Measurements from ENCODE around the gene RGMB.

RGMB gene

GRCh38 chr5:98785244-98785643 lies 11.8 kb downstream of the RGMB start:
- no peak for DNase-seq (ENCODE audit: low read depth in 2 of 2)

DNA sequence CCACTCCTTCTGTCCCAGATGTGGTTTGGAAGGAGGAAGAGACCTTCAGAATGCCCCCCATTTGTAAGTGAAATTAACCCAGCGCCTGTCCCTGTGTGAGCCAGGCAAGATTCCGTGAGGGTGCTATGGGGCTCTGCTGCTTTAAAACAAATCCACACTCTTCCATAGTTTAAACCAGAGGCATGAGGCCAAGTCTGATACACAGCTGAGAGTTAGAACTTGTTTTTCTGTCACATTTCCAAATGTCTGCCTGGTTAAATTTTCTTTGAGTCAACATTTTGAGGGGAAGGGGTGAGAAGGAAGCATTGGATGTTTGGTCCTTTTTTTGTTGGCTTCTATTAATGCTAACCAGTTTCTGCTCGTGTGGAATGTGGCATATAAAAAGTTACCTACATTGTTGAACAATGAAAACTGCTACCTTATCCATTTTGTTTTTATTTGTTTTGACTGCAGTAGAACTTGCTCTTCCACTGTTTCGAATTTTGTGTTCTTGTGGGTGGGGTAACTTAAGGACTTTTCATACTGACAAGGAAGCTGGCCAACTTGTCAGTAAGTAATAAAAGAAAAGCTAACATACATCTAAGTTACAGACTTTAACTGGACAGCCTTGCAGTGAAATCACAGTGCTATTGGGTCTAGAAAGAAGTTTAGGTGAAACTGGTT lies 12.9 kb downstream of the RGMB start:
- no peak for DNase-seq (ENCODE audit: low read depth in 2 of 2)

- DNase-seq (ENCODE audit: low read depth in 2 of 2) = no peak
Observed at GRCh38 chr5:98787131-98787719, 13.8 kb downstream of the RGMB start.

DNA sequence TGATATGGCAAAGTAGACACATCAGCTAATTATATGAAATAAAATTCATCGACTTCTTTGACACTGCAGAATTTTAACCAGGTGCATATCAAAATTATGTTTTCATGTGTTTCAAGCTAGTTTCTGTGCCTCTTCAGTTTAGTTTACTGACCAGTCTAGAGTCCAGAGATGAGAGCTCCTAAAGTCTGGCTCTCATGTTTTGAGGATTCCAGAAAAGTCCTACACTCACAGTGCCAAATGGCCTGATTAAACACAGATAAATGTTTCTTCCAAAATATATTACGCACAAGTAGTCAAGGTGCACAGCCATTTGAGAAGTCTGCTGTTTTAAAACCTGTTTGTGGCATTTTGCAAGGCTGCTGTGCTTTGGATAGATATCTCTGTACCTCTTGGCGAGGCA lies 15.6 kb downstream of the RGMB start:
- DNase-seq (ENCODE audit: low read depth in 2 of 2) = no peak

DNA sequence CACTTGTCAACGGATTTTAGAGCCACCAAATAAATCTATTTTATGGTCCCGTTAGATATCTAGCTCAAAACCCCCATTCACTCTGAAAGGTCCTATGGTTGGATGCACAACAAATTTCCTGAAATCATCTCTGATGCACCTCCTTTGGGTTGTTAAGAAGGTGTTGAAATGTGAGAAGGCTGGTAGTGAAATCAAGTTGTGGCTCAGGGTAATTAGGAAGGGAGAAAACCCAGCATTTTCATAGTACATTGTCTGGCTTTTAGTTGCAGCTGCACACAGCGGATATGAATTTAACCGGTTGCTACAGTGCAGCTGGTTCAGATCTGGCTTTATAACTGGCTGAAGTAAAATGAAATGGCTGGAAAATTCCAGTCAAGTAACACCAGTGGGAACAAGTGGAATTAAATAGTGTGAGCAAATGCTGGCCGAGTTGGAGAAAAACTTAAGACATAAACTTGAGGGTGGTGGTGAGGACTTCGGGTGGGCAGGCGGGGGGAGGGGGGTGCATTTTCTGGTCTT lies 17.6 kb downstream of the RGMB start:
- DNase-seq (ENCODE audit: low read depth in 2 of 2) = no peak

DNA sequence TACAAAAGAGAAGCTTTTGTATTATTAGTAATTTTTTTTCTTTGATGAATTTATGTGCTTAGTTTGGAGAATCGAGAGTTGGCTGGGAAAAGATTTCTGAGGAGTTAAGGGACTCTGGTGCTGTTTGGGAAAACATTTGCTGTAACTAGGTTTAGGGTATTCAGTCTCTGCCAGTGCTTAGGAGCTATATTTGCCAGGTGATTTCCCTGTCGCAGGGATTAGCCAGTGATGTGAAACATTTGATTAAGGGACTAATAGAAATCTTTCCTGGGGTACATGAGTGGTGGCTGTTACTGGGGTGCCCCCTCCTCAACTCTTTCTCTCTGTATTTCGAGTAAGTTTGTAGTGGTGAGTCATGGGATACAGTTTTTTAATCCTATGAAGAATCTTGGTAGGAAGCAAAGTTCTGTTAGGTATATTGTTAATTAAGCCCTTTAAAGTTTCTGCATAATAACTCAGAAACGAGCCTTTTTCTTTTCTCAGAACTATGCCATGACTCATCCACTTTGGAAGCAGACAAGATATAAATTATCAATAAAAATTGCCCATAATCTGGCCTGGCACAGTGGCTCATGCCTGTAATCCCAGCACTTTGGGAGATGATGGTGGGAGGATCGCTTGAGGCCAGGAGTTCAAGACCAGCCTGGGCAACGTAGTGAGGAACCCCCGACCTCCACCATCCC lies 18.6 kb downstream of the RGMB start:
- no peak for DNase-seq (ENCODE audit: low read depth in 2 of 2)

DNA sequence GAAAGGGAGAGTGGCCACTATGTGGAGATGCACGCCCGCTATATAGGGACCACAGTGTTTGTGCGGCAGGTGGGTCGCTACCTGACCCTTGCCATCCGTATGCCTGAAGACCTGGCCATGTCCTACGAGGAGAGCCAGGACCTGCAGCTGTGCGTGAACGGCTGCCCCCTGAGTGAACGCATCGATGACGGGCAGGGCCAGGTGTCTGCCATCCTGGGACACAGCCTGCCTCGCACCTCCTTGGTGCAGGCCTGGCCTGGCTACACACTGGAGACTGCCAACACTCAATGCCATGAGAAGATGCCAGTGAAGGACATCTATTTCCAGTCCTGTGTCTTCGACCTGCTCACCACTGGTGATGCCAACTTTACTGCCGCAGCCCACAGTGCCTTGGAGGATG lies 19.8 kb downstream of the RGMB start:
- DNase-seq (ENCODE audit: low read depth in 2 of 2) = no peak

DNA sequence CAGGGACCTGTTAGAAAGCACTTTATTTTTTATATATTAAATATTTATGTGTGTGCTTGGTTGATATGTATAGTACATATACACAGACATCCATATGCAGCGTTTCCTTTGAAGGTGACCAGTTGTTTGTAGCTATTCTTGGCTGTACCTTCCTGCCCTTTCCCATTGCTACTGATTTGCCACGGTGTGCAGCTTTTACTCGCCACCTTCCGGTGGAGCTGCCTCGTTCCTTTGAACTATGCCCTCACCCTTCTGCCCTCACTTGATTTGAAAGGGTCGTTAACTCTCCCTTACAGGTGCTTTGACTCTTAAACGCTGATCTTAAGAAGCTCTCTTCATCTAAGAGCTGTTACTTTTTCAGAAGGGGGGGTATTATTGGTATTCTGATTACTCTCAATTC lies 20.5 kb downstream of the RGMB start:
- DNase-seq (ENCODE audit: low read depth in 2 of 2) = no peak

DNA sequence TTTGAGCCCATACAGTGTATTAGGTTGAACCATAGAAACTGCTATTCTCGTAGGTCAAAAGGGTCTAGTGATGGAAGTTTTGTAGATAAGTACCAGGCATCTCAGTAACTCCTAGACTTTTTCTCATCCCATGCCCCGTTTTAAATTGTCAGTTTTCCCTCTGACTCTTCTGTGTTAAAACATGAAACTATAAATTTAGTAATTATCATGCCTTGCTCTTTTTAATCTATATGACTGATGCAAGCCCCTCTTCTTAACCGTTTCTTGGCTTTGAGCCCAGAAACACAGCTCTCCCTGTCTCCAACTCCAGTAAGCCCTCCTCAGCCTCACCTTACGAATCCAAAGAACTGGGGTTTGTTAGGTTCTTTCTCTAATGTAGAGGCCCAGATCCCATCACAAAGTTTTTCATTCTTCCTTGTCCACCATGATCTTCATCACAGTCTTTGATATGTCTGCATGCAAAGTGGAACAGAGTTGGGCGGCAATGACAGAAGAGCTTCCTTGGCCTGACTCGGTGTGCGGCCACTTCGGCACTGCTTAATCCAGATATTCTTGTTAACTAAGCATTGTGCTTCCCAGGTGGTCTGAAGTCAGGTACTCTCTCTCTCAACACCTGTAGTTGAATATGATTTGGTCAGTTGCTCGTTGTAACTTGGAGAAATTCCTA lies 21.1 kb downstream of the RGMB start:
- DNase-seq (ENCODE audit: low read depth in 2 of 2) = no peak

GRCh38 chr5:98795243-98795642 lies 21.8 kb downstream of the RGMB start:
- no peak for DNase-seq (ENCODE audit: low read depth in 2 of 2)

DNA sequence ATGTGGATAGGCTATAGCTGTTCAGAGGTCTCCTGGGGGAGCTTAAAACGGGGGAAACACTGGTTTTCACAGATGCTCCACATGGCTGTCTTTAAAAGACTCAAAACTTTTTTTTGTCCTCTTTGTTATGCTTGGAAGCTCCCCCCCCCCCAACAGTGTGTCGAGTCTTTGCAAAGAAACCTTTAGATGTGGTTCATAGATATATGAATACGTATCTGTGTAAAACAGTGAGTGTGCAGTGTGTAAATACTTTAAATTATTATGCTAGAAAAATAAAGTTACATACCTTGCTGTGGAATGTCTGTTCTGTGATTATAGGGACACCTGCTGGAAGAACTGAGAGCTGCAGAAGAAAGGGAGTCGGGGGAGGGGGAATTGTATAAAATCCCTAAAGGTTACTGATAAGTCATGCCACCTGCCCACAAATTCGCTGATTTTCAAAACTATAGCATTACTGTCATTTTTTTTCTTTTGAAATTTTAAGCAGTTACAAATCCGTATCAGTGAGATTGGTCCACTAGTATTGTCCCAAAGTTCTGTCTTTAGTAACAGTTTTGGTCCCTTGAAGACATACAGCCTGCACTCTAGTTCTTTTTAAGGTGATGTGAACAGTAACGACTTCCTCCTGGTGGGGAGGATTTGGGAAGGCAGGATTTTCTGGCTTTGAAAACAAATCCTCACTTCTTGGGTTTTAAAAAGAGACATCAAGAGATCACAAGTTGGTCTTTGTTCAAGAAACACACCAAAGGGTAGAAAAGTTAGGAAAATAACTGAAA lies 22.9 kb downstream of the RGMB start:
- DNase-seq (ENCODE audit: low read depth in 2 of 2) = no peak

DNA sequence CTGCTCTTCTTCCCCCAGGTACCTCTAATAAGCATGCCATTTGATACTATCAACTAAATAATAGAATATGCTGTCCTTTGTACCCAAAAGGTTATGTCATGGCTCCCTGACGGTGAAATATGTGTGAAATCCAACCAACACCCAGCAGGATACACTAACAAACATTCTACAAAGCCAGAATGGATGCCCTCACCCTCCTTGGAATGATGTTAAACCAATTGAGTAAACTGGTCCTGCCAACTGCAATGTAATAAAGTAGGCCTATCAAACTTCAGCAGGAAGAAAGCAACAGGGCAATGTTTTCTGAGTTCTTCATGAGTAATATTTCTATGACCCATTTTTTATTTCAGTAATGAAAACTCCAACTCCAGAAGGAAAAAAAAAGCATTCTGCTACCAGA lies 24.9 kb downstream of the RGMB start:
- DNase-seq (ENCODE audit: low read depth in 2 of 2) = no peak

GRCh38 chr5:98798847-98799246 lies 25.4 kb downstream of the RGMB start:
- DNase-seq (ENCODE audit: low read depth in 2 of 2) = no peak

- DNase-seq (ENCODE audit: low read depth in 2 of 2) = no peak
Observed at GRCh38 chr5:98804066-98804465, 30.6 kb downstream of the RGMB start.

DNA sequence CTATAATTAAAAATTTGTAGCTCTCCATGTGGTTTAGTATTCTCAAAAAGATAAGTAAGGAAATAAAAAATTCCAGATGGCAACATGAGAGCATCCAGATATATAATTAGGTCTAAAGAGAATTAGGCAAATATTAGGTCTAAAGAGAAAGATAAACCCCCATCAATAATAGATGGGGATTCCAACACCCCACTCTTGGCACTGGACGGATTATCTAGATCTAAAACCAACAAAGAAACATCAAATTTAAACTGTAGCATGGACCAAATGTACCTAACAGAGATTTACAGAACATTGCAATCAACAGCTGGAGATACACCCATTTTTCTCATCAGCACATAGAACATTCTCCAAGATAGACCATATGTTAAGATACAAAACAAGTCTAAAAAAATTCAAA lies 31.6 kb downstream of the RGMB start:
- no peak for DNase-seq (ENCODE audit: low read depth in 2 of 2)

DNA sequence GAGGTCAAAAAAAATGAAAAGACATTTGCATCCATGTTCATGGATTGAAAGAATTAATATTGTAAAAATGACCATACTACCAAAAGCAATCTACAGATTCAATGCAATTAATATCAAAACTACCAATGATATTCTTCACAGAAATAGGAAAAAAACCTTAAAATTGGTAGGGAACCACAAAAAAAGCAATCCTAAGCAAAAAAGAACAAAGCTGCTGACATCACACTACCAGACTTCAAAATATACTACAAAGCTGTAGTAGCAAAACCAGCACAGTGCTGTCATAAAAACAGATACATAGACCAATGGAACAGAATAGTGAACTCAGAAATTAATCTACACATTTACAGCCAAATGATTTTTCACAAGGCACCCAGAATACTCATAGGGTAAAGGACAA lies 34.3 kb downstream of the RGMB start:
- no peak for DNase-seq (ENCODE audit: low read depth in 2 of 2)

GRCh38 chr5:98810206-98810605 lies 36.7 kb downstream of the RGMB start:
- DNase-seq (ENCODE audit: low read depth in 2 of 2) = no peak

DNA sequence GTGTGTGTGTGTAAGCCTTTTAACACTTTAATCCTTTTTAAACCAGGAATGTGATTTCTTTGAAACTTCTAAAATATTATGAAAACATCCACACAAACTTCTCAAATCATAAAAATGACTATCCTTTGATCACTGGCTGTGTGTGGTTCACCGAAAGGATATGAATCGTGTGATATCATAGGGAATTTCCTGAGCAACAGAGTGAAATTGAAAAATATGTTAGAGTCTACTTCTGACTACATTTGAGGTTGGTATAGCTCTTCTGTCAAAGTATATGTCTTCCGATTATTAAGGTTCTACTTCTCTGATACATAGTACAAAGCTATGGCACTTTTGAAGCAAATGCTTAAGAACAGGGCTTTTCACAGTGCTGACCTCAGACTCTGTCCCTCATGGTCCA lies 40.3 kb downstream of the RGMB start:
- no peak for DNase-seq (ENCODE audit: low read depth in 2 of 2)

DNA sequence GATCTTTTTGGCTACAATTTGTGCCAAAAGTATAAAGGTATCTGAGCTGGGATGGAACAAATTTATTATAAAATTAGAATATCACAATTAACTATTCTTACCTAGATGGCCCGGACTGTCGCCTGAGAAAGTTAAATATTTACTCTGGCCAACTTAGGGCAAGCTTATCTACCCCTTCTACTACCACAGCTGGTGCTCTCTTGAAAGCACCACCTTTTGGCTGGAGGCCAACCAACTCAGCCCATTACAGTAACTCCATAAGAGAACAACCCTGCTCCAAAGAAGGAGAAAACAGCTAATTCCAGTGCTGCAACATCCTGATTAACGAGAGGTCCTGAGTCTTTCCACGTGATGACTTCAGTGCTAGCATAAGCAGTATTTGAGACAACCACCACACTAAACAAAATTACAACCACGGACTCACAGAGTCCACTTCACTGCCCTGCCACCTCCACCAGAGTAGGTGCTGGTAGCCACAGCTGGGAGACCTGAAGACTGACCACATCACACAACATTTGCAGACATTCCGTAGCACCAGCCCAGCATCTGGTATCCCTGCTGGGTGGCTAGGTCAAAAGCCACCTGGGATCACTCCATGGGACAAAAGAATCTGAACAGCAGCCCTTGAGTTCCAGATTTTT lies 43.2 kb downstream of the RGMB start:
- DNase-seq (ENCODE audit: low read depth in 2 of 2) = no peak

- no peak for DNase-seq (ENCODE audit: low read depth in 2 of 2)
Observed at GRCh38 chr5:98825582-98826375, 52.3 kb downstream of the RGMB start.

DNA sequence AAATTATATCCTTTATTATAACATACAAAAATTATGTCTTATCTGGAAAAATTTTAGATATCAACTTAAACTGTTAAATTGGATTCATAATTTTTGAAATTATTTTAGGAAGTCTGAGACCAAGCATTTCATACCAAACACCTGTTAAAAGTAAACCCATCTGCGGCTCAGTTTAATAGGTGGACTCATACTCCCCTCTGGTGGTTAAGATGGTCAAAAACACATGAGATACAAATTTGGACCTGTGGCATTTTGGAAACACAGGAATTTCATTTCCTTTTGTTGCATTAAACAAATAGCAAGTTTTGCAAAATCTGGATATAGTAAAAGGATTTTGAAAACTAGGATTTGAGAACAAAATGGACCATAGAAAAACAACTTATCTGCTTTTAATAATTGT lies 53.7 kb downstream of the RGMB start:
- no peak for DNase-seq (ENCODE audit: low read depth in 2 of 2)
